ENCODE measurements around the gene CASR.

DNA sequence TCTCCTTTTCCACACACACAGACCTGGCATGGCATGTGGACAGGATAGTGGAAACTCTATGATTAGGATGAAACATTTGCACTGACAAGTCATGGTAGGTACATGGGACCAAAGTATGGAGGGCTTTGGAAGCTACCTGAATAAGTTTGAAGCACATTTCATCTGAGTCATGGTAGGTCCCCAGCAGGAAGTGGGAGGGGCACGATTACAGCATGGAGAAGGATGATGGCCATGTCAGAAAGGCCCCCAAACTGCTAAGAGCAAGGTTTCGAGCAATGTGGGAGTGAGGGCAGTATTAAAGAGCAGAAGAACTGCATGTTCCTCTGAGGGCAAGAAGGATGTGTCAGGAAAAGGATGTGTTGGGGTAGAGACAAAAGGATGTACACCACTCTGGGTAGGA is 90.0 kb downstream of the CASR start:
- TF ChIP-seq CTCF (IDR thresholded peaks at IDR 0.05 in 4 of 5, conservative IDR thresholded peaks at IDR 0.05 in 1 of 5), result no peak
- TF ChIP-seq POLR2A (IDR thresholded peaks at IDR 0.05), result no peak
